ENCODE results near the gene PHF20. TPM values are rescaled to one million over a fixed set of nuclear protein-coding genes. Genes with fewer than 3 reads are reported as not detected.

The PHF20 gene
- polyA plus RNA-seq, 3 donors: 54.7 to 78.2 (median 73.6) TPM

DNA sequence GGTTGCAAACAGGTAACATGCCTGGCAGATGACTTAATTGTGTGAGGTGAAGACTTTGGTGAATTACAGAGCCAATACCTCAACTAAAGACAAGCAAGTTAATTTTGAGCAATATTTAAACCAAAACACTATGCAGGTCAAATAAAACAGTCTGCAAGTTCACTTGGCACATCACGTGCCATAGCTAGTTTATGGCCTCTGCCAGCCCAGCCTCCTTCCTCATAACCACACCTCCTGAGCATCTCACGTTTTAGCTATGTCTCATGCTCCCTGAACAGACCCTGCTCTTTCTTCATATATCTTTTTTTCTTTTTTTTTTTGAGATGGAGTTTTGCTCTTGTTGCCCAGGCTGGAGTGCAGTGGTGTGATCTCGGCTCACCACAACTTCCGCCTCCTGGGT is 192.1 kb downstream of the PHF20 start:
- Histone ChIP-seq H3K4me3 (replicated peaks in 1 of 3; ENCODE audit: low read depth in 2 of 3, low read length in 3 of 3) (no peak overlapping the region), H3K9me3 (replicated peaks in 1 of 2; ENCODE audit: control insufficient read depth in 1 of 2, insufficient read depth in 1 of 2, low read length in 2 of 2) (no peaks in the 10 kb centered on the region), H4K20me1 (ENCODE audit: insufficient read depth, low read length) (no peaks in the 10 kb centered on the region), H3K9ac (ENCODE audit: insufficient read depth, low read length, poor library complexity, severe bottlenecking) (no peak overlapping the region), H3K36me3 (replicated peaks in 1 of 2; ENCODE audit: control insufficient read depth in 1 of 2, insufficient read depth in 2 of 2, low read length in 2 of 2) (no peaks in the 10 kb centered on the region), H2AFZ (ENCODE audit: insufficient read depth, low read depth, low read length, poor library complexity, severe bottlenecking) (no peak overlapping the region), H3K79me2 (ENCODE audit: insufficient read depth, low read length) (no peaks in the 10 kb centered on the region), H3K27ac (ENCODE audit: low read depth in 1 of 2, low read length in 2 of 2) (no peak overlapping the region), H3K27me3 (ENCODE audit: control insufficient read depth in 2 of 2, insufficient read depth in 2 of 2, low read length in 2 of 2) (no peaks in the 10 kb centered on the region), H3K4me2 (replicated peaks; ENCODE audit: extremely low read depth, low read length, poor library complexity, severe bottlenecking) (no peak overlapping the region), H3K4me1 (ENCODE audit: control insufficient read depth in 1 of 2, insufficient read depth in 2 of 2, low read length in 2 of 2) (no peaks in the 10 kb centered on the region)
- H3K36me3 Mint-ChIP-seq: no peaks in the 10 kb centered on the region
- DNase-seq: no peak
- 100% methylated on average over 1 of the region's 4 CpGs for WGBS (ENCODE audit: insufficient coverage)
- H3K27me3 Mint-ChIP-seq (ENCODE audit: low read depth in 3 of 3): peaks cover 0 to 9% (median 9%) of the 10 kb centered on the region in 3 donors
- H3K9me3 Mint-ChIP-seq: peaks cover 0 to 2% (median 0%) of the 10 kb centered on the region in 7 donors
- H3K4me1 Mint-ChIP-seq: peaks cover 9% of the 10 kb centered on the region
- no peak overlapping the region for H3K27ac Mint-ChIP-seq
- intact Hi-C loops (cut with micrococcal nuclease): no loop called here
- no peak overlapping the region for H3K4me3 Mint-ChIP-seq
- TF ChIP-seq, protein P1, sequence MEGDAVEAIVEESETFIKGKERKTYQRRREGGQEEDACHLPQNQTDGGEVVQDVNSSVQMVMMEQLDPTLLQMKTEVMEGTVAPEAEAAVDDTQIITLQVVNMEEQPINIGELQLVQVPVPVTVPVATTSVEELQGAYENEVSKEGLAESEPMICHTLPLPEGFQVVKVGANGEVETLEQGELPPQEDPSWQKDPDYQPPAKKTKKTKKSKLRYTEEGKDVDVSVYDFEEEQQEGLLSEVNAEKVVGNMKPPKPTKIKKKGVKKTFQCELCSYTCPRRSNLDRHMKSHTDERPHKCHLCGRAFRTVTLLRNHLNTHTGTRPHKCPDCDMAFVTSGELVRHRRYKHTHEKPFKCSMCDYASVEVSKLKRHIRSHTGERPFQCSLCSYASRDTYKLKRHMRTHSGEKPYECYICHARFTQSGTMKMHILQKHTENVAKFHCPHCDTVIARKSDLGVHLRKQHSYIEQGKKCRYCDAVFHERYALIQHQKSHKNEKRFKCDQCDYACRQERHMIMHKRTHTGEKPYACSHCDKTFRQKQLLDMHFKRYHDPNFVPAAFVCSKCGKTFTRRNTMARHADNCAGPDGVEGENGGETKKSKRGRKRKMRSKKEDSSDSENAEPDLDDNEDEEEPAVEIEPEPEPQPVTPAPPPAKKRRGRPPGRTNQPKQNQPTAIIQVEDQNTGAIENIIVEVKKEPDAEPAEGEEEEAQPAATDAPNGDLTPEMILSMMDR (IDR thresholded peaks at IDR 0.05): no peak

DNA sequence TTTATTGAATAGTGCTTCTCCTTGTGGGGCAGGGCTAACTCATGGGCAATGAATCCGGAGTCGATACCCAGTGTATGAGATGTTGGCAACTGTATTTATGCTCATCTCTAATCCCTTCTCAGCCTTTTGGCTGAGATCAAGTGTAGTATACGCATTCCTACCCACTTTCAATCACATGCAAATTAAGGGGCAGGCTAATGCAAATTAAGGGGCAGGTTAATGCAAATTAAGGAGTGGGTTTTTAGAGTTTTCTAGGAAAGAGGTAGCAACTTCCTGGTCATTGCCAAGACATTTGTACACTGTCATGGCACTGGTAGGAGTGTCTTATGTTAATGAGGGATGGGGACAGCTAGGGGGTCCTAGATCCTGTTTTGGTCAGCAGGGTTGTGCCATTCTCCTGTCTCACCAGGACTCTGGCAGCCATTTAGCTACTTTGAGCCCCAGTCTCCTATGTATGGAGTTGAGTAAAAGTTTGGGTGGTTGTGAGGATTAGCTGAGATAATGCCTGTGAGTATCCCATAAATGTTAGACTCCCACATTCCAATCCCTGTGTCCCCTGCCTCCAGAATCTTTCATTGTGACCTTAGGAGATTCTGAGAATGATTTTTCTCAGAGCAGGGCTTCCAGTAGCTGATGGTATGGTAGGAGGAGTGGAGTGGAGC is 196.3 kb downstream of the PHF20 start, which contains the start of gene CNBD2:
TSS of gene CNBD2 (plus strand) at position 612 of the 662 bp plus-strand sequence. CDS start 173 bp downstream, outside the sequence.
- Mint-ChIP-seq H3K9me3 (peaks cover 0 to 2% (median 0%) of the 10 kb centered on the region in 7 donors), H3K27ac (peak within 1 kb of the TSS in 1 of 7 donors; percentile 3)

More for the DNA sequence above, 196.3 kb downstream of the PHF20 start, which contains the start of gene CNBD2:
- Histone ChIP-seq H3K4me2 (replicated peaks; ENCODE audit: extremely low read depth, low read length, poor library complexity, severe bottlenecking) (no peak within 1 kb of the TSS), H3K79me2 (ENCODE audit: insufficient read depth, low read length) (no peaks in the 10 kb centered on the region), H3K9me3 (replicated peaks in 1 of 2; ENCODE audit: control insufficient read depth in 1 of 2, insufficient read depth in 1 of 2, low read length in 2 of 2) (no peaks in the 10 kb centered on the region), H3K36me3 (replicated peaks in 1 of 2; ENCODE audit: control insufficient read depth in 1 of 2, insufficient read depth in 2 of 2, low read length in 2 of 2) (no peaks in the 10 kb centered on the region), H3K4me1 (ENCODE audit: control insufficient read depth in 1 of 2, insufficient read depth in 2 of 2, low read length in 2 of 2) (no peaks in the 10 kb centered on the region), H4K20me1 (ENCODE audit: insufficient read depth, low read length) (no peaks in the 10 kb centered on the region), H3K4me3 (replicated peaks in 1 of 3; ENCODE audit: low read depth in 2 of 3, low read length in 3 of 3) (no peak within 1 kb of the TSS), H3K27ac (ENCODE audit: low read depth in 1 of 2, low read length in 2 of 2) (no peak within 1 kb of the TSS), H3K9ac (ENCODE audit: insufficient read depth, low read length, poor library complexity, severe bottlenecking) (no peak within 1 kb of the TSS), H2AFZ (ENCODE audit: insufficient read depth, low read depth, low read length, poor library complexity, severe bottlenecking) (no peak within 1 kb of the TSS), H3K27me3 (ENCODE audit: control insufficient read depth in 2 of 2, insufficient read depth in 2 of 2, low read length in 2 of 2) (no peaks in the 10 kb centered on the region)
- Mint-ChIP-seq H3K36me3 (no peaks in the 10 kb centered on the region), H3K4me3 (no peak within 1 kb of the TSS), H3K27me3 (ENCODE audit: low read depth in 3 of 3) (no peaks in the 10 kb centered on the region), H3K4me1 (peaks cover 9% of the 10 kb centered on the region)
- no CpG with 5 or more reads among the region's 3 CpGs for WGBS (ENCODE audit: insufficient coverage)
- DNase-seq: no peak
- intact Hi-C loops (cut with micrococcal nuclease): no loop called here
- TF ChIP-seq, protein P1 (IDR thresholded peaks at IDR 0.05): no peak
